ENCODE data around the gene SERPING1. TPM values are rescaled to one million over a fixed set of nuclear protein-coding genes. Genes with fewer than 3 reads are reported as not detected.

Gene SERPING1
- polyA plus RNA-seq, 1 of the 3 experiments (the other 2 are of a cell fraction): 4.5 TPM

DNA sequence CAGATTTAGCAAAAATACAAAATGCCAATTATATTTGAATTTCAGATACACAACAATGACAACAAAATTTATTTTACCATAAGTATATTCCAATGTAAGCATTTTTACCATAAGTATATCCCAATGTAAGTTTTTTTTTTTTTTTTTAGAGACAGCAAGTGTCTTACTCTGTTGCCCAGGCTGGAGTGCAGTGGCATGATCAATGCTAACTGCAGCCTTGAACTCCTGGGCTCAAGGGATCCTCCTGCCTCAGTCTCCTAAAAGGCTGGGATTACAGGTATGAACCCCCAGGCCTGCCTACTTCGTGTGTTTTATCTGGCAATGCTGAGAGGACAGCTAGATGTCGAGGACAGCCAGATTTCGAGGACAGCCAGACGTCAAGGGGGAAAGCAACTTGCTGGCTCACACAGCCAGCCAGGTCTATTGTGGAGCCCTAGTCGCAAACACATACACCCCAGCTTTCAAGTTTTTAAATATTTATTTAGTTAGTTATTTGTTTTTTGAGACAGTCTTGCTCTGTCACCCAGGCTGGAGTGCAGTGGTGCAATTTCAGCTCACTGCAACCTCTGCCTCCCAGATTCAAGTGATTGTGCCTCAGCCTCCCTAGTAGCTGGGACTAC, 1.1 kb upstream of the SERPING1 start:
- Histone ChIP-seq H3K27ac (ENCODE audit: low read depth in 2 of 2, low read length in 1 of 2) (no peak overlapping the region), H3K27me3 (ENCODE audit: insufficient read depth) (0 out of 2 replicates have a peak, but pooled peaks cover 8% of the 10 kb centered on the region), H3K4me2 (no peak overlapping the region), H3K36me3 (replicated peaks in 1 of 2; ENCODE audit: control insufficient read depth in 1 of 2, insufficient read depth in 2 of 2, low read length in 1 of 2) (no peaks in the 10 kb centered on the region), H2AFZ (ENCODE audit: low read depth) (no peak overlapping the region), H3K79me2 (ENCODE audit: insufficient read depth) (no peaks in the 10 kb centered on the region), H3K4me3 (ENCODE audit: low read depth in 2 of 2, low read length in 1 of 2) (no peak overlapping the region), H3K4me1 (ENCODE audit: control insufficient read depth in 1 of 2, insufficient read depth in 2 of 2, low read depth in 1 of 2, low read length in 1 of 2) (peaks cover 0 to 11% of the 10 kb centered on the region in 2 experiments; a peak in 1 of 4 replicates), H4K20me1 (ENCODE audit: insufficient read depth) (no peaks in the 10 kb centered on the region), H3F3A (replicated peaks; ENCODE audit: insufficient read depth) (no peaks in the 10 kb centered on the region), H3K9me2 (no peaks in the 10 kb centered on the region), H3K9ac (no peak overlapping the region), H3K9me3 (no peaks in the 10 kb centered on the region)
- CTCF ChIA-PET: interaction anchor here (1.0 to 6.2 kb wide), 4 partner anchors 27 to 139 kb away, joined by 3 to 39 read pairs (median 6); partner anchors contain the start of gene UBE2L6
- WGBS (ENCODE audit: low lambda C conversion rate): 73% methylated on average over 5 of the region's 5 CpGs
- TF ChIP-seq SMC3 (IDR thresholded peaks at IDR 0.05; ENCODE audit: low read depth, low read length) (no peak), EZH2phosphoT487 (IDR thresholded peaks at IDR 0.05; ENCODE audit: borderline replicate concordance, low read depth) (no peak), RCOR1 (IDR thresholded peaks at IDR 0.05; ENCODE audit: low read length) (no peak), ELF1 (IDR thresholded peaks at IDR 0.05) (no peak), RXRA (IDR thresholded peaks at IDR 0.05; ENCODE audit: borderline replicate concordance, low read depth) (no peak), TEAD4 (IDR thresholded peaks at IDR 0.05; ENCODE audit: borderline replicate concordance, insufficient read depth) (no peak), GATA2 (CRISPR knock-in tag; IDR thresholded peaks at IDR 0.05) (no peak), RAD21 (IDR thresholded peaks at IDR 0.05; ENCODE audit: low read length) (no peak), RFX5 (IDR thresholded peaks at IDR 0.05; ENCODE audit: low read length) (no peak), TCF12 (IDR thresholded peaks at IDR 0.05) (no peak), FOXM1 (IDR thresholded peaks at IDR 0.05; ENCODE audit: low read depth) (no peak), CHD2 (IDR thresholded peaks at IDR 0.05; ENCODE audit: low read length, partially characterized antibody) (no peak), JUND (IDR thresholded peaks at IDR 0.05) (no peak)
- TF ChIP-seq, protein P1, sequence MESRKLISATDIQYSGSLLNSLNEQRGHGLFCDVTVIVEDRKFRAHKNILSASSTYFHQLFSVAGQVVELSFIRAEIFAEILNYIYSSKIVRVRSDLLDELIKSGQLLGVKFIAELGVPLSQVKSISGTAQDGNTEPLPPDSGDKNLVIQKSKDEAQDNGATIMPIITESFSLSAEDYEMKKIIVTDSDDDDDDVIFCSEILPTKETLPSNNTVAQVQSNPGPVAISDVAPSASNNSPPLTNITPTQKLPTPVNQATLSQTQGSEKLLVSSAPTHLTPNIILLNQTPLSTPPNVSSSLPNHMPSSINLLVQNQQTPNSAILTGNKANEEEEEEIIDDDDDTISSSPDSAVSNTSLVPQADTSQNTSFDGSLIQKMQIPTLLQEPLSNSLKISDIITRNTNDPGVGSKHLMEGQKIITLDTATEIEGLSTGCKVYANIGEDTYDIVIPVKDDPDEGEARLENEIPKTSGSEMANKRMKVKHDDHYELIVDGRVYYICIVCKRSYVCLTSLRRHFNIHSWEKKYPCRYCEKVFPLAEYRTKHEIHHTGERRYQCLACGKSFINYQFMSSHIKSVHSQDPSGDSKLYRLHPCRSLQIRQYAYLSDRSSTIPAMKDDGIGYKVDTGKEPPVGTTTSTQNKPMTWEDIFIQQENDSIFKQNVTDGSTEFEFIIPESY (IDR thresholded peaks at IDR 0.05; ENCODE audit: borderline replicate concordance, low read depth): no peak
- TF ChIP-seq, protein P2, sequence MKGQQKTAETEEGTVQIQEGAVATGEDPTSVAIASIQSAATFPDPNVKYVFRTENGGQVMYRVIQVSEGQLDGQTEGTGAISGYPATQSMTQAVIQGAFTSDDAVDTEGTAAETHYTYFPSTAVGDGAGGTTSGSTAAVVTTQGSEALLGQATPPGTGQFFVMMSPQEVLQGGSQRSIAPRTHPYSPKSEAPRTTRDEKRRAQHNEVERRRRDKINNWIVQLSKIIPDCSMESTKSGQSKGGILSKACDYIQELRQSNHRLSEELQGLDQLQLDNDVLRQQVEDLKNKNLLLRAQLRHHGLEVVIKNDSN (IDR thresholded peaks at IDR 0.05; ENCODE audit: borderline replicate concordance, low read depth): no peak
- POLR2A ChIA-PET: no interaction called here
- DNase-seq: no peak
